Measurements from ENCODE around the gene PRRC2A.

Gene PRRC2A

GRCh38 chr6:31666337-31666965 lies 45.9 kb downstream of the PRRC2A start:
- DNase-seq (ENCODE audit: low read depth) = no peak

GRCh38 chr6:31669676-31670075 lies 49.2 kb downstream of the PRRC2A start, which contains the start of gene LY6G5B:
TSS of gene LY6G5B (plus strand) at chr6:31669976. CDS start at chr6:31670951, 975 bp downstream.
- DNase-seq (ENCODE audit: low read depth) = no peak

GRCh38 chr6:31676322-31676903 lies 55.9 kb downstream of the PRRC2A start:
- no peak for DNase-seq (ENCODE audit: low read depth)

- no peak for DNase-seq (ENCODE audit: low read depth)
Measured at GRCh38 chr6:31676904-31677303, 56.4 kb downstream of the PRRC2A start.

GRCh38 chr6:31677955-31678354 lies 57.4 kb downstream of the PRRC2A start:
- DNase-seq (ENCODE audit: low read depth) = no peak

GRCh38 chr6:31680226-31681134 lies 60.0 kb downstream of the PRRC2A start, which contains the start of gene LY6G5C:
TSS of gene LY6G5C (minus strand) at chr6:31681067. CDS start at chr6:31680373, 694 bp downstream.
- DNase-seq (ENCODE audit: low read depth) = no peak

GRCh38 chr6:31681135-31681671 lies 60.7 kb downstream of the PRRC2A start:
- DNase-seq (ENCODE audit: low read depth) = no peak

- DNase-seq (ENCODE audit: low read depth) = no peak
Measured at GRCh38 chr6:31683591-31683990, 63.1 kb downstream of the PRRC2A start.

- no peak for DNase-seq (ENCODE audit: low read depth)
Measured at GRCh38 chr6:31686483-31686882, 66.0 kb downstream of the PRRC2A start.

GRCh38 chr6:31687321-31687720 lies 66.8 kb downstream of the PRRC2A start:
- no peak for DNase-seq (ENCODE audit: low read depth)

All from stimulated activated CD8-positive, alpha-beta memory T cell treated with anti-CD3 and anti-CD28 coated beads, Interleukin-15, amount 100 ng/mL, for 1 hour (primary cell).